Measurements from ENCODE around the gene RRP12.

The RRP12 gene

GRCh38 chr10:97378933-97379921, 21.9 kb downstream of the RRP12 start:
- Mint-ChIP-seq H3K36me3 (ENCODE audit: low read depth) (peaks cover 18% of the 10 kb centered on the region), H3K4me1 (no peaks in the 10 kb centered on the region), H3K27ac (no peak overlapping the region), H3K27me3 (ENCODE audit: low read depth) (no peaks in the 10 kb centered on the region), H3K4me3 (no peak overlapping the region), H3K9me3 (no peaks in the 10 kb centered on the region)
- no peak for TF ChIP-seq CTCF (IDR thresholded peaks at IDR 0.05; ENCODE audit: unreplicated experiment in 3 of 3)

- no peaks in the 10 kb centered on the region for H3K27me3 Mint-ChIP-seq (ENCODE audit: low read depth)
- no peak for TF ChIP-seq CTCF (IDR thresholded peaks at IDR 0.05; ENCODE audit: unreplicated experiment in 3 of 3)
- H3K27ac Mint-ChIP-seq = no peak overlapping the region
- peaks cover 31% of the 10 kb centered on the region for H3K36me3 Mint-ChIP-seq (ENCODE audit: low read depth)
- H3K9me3 Mint-ChIP-seq = no peaks in the 10 kb centered on the region
- no peaks in the 10 kb centered on the region for H3K4me1 Mint-ChIP-seq
- no peak overlapping the region for H3K4me3 Mint-ChIP-seq
Measured at GRCh38 chr10:97376413-97376812, 24.7 kb downstream of the RRP12 start.

GRCh38 chr10:97373456-97373855, 27.7 kb downstream of the RRP12 start:
- H3K4me3 Mint-ChIP-seq = no peak overlapping the region
- no peaks in the 10 kb centered on the region for H3K27me3 Mint-ChIP-seq (ENCODE audit: low read depth)
- H3K27ac Mint-ChIP-seq = no peak overlapping the region
- no peak for TF ChIP-seq CTCF (IDR thresholded peaks at IDR 0.05; ENCODE audit: unreplicated experiment in 3 of 3)
- no peaks in the 10 kb centered on the region for H3K4me1 Mint-ChIP-seq
- no peaks in the 10 kb centered on the region for H3K9me3 Mint-ChIP-seq
- peaks cover 34% of the 10 kb centered on the region for H3K36me3 Mint-ChIP-seq (ENCODE audit: low read depth)

- no peaks in the 10 kb centered on the region for H3K9me3 Mint-ChIP-seq
- H3K27me3 Mint-ChIP-seq (ENCODE audit: low read depth) = no peaks in the 10 kb centered on the region
- H3K4me3 Mint-ChIP-seq = no peak overlapping the region
Measured at GRCh38 chr10:97372233-97372875, 28.8 kb downstream of the RRP12 start.

GRCh38 chr10:97371696-97372095, 29.4 kb downstream of the RRP12 start:
- H3K27me3 Mint-ChIP-seq (ENCODE audit: low read depth) = no peaks in the 10 kb centered on the region
- no peak for TF ChIP-seq CTCF (IDR thresholded peaks at IDR 0.05; ENCODE audit: unreplicated experiment in 3 of 3)
- H3K9me3 Mint-ChIP-seq = no peaks in the 10 kb centered on the region
- no peaks in the 10 kb centered on the region for H3K4me1 Mint-ChIP-seq
- no peak overlapping the region for H3K4me3 Mint-ChIP-seq
- no peak overlapping the region for H3K27ac Mint-ChIP-seq
- H3K36me3 Mint-ChIP-seq (ENCODE audit: low read depth) = peaks cover 30% of the 10 kb centered on the region

More at GRCh38 chr10:97372233-97372875, 28.8 kb downstream of the RRP12 start:
- no peaks in the 10 kb centered on the region for H3K4me1 Mint-ChIP-seq
- TF ChIP-seq CTCF (IDR thresholded peaks at IDR 0.05; ENCODE audit: unreplicated experiment in 3 of 3) = no peak
- no peak overlapping the region for H3K27ac Mint-ChIP-seq
- peaks cover 29% of the 10 kb centered on the region for H3K36me3 Mint-ChIP-seq (ENCODE audit: low read depth)

All from nephron (organoid).